GM21529 (cell line): ENCODE results near the gene GAS6.
A peak's percentile ranks its signal among the peaks of the same experiment; 100 is the strongest.
"Not testable (repeated sequence)": the region's sequence is repeated elsewhere in the genome, so short reads cannot be mapped to it uniquely, and the experiment has no call there.

ENCODE experiments used
- ATAC-seq: cut with Tn5 transposase; IDR thresholded peaks from one replicate; pipeline ENCODE4 v1.9.1; 2021; ENCODE audit not compliant: unreplicated experiment

GAS6 gene

DNA sequence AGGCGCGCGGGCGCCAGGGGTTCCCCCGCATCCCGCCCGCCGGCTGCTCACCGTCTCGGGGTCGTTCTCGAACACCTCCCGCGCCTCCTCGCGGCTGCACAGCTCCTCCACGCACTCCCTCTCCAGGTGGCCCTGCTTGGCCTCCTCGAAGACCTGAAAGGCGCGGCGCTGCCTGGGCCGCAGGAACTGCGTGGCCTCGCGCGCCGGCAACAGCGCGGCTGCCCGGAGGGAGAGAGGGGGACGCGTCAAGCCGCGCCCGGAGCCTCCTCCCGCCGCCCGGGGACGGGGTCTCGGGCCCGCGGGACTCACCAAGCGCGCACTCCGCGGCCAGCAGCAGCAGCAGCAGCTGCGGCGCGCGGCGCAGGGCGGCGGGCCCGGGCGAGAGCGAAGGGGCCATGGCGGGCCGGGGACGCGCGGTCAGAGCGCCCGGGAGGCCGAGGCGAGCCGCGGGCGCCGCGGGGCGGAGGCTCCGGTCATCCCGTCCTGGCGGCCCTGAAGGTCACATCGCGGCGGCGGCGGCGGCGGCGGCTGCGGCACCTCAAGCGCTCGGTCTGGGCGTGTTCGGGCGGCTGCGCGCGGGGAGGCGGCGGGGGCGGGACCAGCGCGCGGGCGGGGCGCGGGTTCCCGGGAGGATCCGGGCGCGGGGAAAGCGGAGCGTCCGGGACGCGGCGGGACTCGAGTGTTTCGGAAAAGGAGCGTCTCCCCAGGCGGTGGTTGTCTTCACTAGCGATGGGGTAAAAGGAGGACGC lies at the start of gene GAS6:
Gene GAS6 (minus strand): TSS at position 553 of the 749 bp plus-strand sequence. CDS start 156 bp downstream, at position 397.
- peak; percentile 43 for ATAC-seq

DNA sequence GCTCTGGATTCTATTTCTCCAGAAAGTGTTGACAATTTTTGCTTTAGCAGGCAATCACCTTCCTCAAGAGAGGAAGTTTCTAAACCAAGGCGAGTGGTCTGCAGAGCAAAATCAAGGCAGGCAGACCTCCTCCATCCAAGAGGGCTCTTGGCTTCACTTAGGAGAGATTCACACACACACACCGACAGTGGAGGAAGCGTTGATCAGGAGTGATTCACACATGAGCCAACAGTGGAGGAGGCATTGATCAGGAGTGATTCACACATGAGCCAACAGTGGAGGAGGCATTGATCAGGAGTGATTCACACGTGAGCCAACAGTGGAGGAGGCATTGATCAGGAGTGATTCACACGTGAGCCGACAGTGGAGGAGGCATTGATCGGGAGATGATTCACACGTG lies 49.5 kb upstream of the GAS6 start:
- not testable (repeated sequence) for ATAC-seq

DNA sequence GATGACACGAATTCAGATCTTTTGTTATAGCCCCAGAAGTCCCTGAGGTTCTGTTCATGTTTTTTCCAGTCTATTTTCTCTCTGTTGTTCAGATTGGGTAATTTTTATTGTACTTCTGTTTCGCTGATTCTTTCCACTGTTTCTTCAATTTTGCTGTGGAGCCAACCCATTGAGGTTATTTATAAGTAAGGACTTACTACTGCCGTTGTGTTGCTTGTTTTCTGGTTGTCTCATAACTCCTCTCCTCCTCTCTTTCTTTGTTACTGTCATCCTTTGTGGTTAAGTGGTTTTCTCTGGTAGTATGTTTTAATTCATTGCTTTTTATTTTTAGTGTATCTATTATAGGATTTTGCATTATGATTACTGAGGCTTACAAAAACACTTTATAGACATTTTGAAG lies 48.7 kb upstream of the GAS6 start:
- no peak for ATAC-seq

DNA sequence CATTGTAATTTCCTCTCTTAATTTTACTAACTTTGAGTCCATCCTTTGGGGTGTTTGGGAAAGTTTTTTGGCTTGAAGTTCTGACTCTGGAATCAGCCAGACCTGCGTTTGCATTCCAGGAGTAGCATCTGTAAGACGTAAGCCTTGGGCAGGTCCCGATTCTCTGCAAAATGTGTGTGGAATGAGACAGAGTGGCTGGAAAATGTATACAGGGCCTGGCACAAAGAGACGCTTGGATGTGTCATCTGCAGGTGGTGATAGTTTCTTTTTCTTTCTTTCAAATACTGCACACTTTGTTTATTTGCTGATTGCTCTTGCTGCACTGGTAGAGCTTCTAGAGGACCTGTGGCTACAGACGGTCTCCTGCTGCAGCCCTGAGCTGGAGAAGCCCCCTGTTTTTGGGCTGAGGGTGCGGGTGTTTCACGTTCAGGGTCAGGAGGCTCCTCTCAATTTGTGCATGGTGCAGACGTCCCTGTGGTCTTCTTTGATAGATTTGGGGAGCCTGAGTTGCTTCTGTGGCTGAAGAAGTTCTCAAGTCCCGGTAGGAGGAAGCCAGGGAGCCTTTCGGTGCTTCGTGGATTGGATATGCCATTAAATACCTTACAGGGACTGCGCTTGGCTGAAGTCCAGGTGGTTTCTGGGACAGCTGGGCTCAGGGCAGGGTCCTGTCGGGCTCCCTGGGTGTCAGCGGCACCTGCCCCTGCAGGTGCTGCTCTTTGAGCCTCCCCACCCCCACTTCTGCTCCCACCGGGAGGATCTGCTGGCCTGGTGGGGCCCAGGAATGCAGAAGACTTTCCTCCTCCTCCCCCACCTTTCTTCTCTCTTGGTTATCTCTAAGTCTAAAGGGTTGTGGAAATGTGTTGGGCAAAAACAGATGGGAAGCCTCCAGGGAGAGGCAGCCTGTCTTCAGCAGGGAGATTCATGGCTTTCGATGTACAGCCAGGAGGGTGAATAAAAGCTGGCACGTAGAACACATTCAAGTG lies 44.0 kb upstream of the GAS6 start:
- no peak for ATAC-seq

DNA sequence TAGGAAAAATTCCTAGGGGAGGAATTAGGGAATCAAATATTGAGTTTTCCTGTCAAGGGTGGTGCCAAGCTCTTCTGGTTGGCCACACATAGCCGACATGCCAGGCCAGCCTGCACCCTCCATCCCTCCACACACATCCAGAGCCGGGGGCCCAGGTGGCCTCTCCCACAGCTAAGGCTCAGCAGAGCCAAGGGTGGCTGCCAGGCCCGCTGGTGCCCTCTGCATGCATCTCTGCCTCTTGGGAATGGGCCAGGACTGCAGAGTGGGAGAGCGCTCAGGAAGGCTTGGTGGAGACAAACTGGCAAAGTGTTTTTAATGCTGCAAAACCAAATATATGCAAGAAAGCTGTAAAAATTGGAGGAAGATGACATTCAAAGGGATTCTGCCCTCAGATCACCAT lies 42.7 kb upstream of the GAS6 start:
- no peak for ATAC-seq

DNA sequence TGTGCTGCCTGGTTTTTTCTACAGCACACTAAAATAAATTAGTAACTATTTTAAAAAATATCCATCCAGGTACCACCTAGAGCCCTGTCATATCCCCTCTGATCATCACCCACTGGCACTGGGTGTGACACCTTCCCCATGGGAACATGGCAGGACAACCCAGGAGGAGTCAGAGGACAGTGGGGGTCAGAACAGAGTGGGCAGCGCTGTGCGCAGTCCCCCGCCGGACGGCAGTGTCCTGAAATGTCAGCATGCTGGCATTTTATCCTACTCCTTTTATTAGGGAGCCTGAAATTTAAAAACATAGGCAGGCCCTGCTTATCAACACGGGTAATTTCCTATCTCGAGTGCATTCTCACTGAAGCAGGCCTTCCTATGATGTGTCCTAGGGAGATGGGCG lies 42.1 kb upstream of the GAS6 start:
- no peak for ATAC-seq

DNA sequence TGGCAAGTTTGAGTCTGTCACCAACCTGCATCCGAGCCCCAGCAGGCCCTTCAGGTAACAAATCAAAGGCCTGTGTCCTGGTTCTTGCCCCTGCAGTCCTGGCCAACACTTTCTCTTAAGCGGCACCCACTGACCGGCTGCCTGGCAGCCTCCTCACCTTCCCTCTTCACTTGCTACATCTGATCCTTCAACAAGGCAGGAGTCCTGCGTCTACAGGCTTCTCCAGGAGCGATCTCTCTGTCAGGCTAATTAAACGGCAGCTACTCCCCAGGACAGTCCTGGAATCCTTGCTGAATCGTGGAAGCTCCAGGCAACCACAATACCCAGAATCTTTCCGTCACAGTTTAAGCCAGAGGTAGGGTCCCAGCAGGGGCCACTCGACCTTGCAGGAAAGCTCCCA lies 41.1 kb upstream of the GAS6 start:
- no peak for ATAC-seq

DNA sequence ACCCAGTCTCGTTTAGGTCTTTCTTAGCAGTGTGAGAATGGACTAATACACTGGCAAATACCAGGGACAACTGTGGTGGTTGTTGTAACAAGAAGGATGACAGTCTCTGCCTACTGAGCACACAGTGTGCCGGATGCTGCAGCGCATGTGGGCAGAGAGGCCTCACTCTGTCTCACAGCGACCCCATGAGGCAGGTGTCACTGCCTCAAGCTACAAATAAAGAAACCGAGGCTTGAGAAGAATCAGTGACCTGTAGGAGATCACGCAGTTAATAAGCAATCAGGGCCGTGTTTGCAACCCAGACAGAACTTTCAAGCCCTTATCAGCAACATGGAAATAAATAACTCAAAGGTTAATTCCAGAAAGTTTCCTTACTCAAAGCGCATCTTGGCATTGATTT lies 40.5 kb upstream of the GAS6 start:
- ATAC-seq = no peak

DNA sequence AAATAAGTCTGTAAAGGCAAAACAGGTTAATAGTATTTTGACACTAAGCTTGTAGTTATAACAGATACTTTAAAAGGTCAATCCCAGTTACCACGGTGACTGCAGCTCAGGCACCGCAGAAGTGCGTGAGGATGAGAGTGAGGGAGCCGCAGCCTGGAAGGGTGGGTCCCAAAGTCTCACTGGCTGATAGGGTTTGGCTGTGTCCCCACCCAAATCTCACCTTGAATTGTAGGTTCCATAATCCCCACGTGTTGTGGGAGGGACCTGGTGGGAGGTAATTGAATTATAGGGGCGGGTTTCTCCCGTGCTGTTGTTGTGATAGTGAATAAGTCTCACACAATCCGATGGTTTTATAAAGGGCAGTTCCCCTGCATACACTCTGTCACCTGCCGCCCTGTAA lies 40.0 kb upstream of the GAS6 start:
- ATAC-seq = no peak

DNA sequence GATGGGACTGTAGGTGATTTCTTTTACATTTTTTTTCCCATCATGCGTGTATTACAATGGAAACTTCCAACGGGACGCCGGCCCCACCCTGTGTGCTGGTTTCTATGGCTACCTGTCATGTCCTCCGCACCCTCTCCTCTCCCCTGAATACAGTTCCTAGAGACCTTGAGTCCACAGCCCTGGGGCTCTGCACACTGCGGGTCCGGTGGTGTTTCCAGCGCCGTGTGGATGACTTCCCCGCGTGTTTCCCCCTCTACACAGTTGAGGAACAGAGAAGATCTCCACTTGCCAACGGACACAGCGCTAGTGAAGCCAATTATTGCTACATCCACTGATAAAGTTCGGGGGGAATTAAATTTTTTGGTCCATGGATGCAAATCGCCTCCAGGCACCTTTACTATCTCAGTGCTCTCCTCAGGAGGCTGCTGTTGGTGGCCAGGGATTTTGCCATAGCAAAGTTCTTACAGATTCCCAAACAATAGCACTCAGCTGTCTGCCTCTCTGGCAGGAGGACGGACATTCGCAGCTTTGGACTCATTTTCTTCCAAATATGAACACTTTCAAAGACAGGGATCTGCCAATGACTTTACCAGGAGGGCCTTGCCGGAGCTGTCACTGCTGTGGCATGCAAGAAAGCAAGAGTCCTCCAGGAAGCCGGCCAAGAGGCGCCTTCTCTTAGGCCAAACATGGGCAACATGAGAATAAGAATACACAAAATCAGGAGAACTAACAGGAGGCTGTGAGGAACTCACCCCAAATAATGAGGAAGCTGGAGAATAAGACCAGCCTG lies 39.3 kb upstream of the GAS6 start:
- no peak for ATAC-seq

DNA sequence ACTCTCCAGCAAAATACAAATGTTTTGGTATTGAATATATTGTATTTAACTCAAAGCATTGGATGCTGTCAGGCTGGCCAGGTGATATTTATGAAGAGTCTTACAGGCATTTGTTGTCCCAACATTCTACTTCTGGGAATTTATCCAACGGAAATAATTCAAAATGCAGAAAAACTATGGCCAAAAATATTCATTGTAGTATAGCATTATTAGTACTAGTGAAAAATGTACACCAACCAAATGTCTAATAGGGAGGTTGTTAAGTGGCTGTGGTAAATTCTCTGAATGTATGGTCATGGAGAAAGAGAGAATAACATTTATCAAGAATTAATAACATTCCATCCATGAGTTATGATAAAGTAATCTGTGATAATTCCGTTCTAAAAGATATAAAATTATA lies 38.6 kb upstream of the GAS6 start:
- ATAC-seq = no peak

DNA sequence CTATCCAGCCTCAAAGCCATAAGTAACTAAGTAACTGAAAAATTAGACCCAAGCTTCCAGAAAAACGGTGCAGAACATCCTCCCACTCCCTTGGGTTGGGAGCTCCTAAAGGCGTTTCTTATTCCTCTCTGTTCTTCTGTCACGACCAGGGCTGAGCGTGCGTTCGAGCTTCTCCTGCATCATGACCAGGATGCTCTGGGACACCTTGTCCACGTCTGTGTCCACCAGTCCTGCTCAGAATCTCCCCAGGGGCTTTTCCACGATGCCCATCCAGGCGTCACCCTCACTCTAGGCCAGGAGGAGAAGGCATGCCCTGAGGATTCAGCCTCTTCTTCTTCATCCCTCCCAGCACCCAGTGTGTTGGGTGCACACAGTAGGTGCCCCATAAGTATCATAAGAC lies 37.8 kb upstream of the GAS6 start:
- ATAC-seq = no peak

DNA sequence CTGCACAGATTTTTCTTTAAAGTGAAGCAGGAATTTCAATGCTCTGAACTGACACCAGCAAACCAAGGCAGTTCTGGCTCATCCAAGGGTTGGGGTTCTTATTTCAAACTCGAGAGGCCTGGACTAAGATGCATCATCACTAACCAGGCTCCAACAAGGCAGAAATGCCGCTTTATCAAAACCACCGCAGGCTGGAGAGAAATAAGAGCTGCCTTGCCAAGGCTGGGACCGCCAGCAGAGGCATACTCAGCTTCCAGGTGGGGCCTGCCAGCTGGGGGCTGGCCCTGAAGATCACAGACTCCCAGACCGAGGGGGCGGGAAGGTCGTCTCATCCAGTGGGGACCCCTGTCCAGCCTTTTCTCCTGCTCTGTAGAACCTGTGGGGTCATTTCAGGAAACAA lies 37.4 kb upstream of the GAS6 start:
- ATAC-seq = no peak

DNA sequence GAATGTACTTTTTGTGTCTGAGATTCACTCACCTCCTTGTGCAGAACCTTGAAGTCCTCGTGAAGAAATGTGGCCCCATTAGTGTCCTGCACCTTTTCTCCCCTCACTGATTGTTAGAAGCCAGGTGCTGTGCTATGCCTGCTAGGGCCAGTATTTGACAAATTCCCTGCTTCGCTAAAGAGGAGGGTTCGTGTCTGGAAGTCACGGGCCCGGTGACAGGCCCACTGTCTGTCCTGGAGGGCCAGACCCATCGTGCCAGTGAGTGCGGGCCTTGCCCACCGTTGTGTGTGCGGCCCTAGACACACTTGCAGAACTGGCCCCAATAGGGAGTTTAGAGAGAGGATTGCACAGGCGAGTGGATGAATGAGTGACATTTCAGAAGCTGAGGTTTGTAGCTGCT lies 36.8 kb upstream of the GAS6 start:
- no peak for ATAC-seq

DNA sequence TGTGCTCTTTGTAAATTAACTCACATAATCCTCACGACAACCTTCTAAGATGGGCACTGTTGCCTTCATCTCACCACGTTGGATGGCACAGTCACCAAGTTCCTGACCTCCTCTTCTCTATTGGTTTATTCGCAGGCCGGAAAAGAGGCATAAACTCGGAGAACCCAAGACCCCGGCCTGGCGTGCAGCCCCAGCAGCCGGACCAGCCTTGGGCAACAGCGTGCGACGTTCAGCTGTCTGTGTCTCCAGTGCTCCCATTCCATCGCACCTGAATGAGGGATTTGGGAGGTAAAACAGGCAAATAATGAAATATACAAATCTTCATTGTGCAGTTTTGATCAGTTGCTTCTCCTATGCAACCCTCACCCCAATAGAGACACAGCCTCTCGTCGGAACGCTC lies 34.5 kb upstream of the GAS6 start:
- ATAC-seq = no peak

DNA sequence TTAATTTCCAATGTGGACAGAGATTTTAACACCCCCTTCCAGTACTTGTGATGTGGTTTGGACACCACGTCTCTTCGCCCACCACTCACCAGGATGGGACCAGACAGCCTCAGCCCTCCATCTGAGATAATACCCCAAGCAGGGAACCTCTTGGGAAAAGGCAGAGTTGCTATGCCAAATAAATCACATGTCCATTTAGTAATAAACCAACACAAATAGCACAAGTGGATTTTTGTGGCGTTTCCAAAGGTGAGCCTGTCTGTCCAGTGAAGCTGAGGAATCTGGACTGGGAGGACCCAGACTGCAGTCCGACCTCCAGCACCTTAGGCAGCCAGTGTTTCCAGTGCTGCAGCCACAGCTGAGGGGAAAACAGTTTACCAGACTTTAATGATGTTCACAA lies 34.1 kb upstream of the GAS6 start:
- no peak for ATAC-seq

DNA sequence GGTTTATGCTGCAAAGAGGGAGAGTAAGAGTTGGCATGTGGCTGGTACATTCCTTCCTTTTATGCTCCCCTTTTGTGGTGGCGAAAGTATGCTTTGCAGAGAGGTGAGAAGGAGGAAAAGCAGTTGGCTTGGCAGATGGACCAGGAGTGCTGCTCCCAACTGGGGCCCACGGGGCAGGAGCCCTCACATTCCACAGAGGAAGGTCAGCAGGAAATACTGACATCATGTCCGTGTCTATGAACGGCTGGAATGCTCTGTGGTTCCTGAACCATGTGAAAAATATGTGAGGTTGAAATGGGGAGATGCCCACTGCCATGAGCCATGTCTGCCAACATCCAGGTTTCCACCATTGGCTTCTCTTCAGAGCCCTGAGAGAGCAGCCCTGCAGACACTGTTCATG lies 33.3 kb upstream of the GAS6 start:
- ATAC-seq = no peak

DNA sequence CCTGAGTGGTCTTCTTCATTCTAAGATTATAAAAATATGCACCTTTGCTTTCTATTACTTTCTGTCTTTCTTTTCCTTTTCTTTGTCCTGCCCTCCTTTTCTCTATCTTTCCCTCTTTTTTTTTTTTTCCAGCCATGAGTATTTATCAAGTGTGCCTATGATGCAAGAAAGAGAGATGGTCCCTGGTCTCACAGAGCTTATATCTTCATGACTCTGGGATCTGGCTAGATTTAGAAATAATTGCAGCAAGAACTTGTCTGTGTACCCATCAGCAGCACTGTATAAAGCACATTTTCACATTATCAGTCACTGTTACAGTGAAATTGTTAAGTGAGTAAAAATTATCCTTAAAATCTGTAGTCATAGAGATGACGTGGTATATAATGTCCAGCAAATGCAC lies 31.6 kb upstream of the GAS6 start:
- ATAC-seq = no peak

DNA sequence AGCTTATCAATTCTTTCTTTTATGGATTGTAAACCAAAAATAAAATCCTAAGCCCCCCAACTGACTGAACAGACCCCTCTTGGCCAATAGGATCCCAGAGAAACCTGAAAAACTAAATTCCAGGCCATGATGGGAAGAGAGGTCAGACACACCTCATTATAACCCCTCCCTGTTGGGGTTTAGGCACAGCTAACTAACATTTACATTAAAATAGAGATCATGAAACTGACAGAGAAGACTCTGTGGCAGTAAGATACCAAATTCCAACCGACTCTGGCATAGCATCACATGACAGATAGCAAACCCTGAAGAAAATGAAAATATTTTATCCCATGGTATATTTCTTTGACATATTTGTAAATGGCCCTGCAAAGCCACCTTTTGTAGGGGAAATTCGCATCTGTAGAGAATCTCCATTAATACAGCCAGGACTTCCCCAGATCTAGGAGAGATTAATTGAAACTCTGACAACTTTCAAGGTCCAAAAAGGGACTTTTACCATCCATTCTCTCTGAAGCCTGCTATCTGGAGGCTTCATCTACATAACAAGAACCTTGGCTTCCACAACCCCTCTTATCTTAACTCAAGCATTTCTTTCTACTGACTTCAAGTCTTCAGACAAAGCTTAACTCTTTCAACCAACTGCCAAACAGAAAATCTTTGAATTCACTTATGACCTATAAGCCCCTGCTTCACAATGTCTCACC lies 27.1 kb upstream of the GAS6 start:
- ATAC-seq = no peak

DNA sequence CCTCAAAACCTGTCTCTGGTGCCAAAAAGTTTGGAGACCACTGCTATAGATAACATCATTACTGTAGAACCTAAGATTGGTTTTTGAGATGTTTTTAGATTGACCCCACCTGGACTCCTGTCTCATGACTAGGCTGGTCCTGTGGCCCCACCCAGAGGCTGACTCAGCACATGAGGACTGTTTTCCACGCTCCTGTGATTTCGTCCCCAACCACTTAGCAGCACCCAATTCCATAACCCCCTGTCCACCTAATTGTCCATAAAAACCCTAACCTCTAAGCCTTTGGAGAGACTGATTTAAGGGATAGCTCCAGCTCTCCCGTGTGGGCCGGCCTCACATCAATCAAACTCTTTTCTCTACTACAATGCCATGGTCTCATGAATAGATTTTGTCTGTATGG lies 25.6 kb upstream of the GAS6 start:
- ATAC-seq = no peak
